Measurements from ENCODE around the gene FAM13A. TPM values are rescaled to one million over a fixed set of nuclear protein-coding genes. Genes with fewer than 3 reads are reported as not detected.

The FAM13A gene
- total and polyA plus RNA-seq, 2 experiments from 2014 or later, result 5.3 to 6.6 TPM

- in situ Hi-C loops (cut with MboI), result no loop called here
- Histone ChIP-seq H3K79me2 (ENCODE audit: insufficient read depth) (no peaks in the 10 kb centered on the region), H3K9me3 (ENCODE audit: low read depth) (no peaks in the 10 kb centered on the region), H3K9me2 (ENCODE audit: insufficient read depth) (no peaks in the 10 kb centered on the region), H3K4me1 (ENCODE audit: insufficient read depth) (0 out of 2 replicates have a peak, but pooled peaks cover 7% of the 10 kb centered on the region), H3K4me2 (ENCODE audit: unreplicated experiment) (no peak overlapping the region), H4K20me1 (ENCODE audit: insufficient read depth) (no peaks in the 10 kb centered on the region), H2AFZ (no peak overlapping the region), H3K27ac (no peak overlapping the region), H3K27me3 (replicated peaks; ENCODE audit: insufficient read depth) (no peaks in the 10 kb centered on the region), H3K4me3 (no peak overlapping the region), H3K36me3 (ENCODE audit: low read depth) (no peaks in the 10 kb centered on the region), H3K9ac (no peak overlapping the region), H3F3A (ENCODE audit: insufficient read depth) (no peaks in the 10 kb centered on the region)
- 88 to 90% methylated on average over 5 of the region's 5 CpGs for WGBS, 2 experiments (ENCODE audit: low coverage in 1 of 2, low lambda C conversion rate in 2 of 2, missing lambda C conversion rate in 2 of 2)
- no peak for DNase-seq
- TF ChIP-seq EZH2 (IDR thresholded peaks at IDR 0.05; ENCODE audit: insufficient read depth, poor library complexity, severe bottlenecking) (no peak), EZH2phosphoT487 (IDR thresholded peaks at IDR 0.05; ENCODE audit: insufficient read depth, low read depth) (no peak)
Measured at GRCh38 chr4:88911246-88912212, 145.5 kb downstream of the FAM13A start.

GRCh38 chr4:88910101-88910500 is 146.9 kb downstream of the FAM13A start:
- no peak overlapping the region for H3K4me3 ChIP-seq

DNA sequence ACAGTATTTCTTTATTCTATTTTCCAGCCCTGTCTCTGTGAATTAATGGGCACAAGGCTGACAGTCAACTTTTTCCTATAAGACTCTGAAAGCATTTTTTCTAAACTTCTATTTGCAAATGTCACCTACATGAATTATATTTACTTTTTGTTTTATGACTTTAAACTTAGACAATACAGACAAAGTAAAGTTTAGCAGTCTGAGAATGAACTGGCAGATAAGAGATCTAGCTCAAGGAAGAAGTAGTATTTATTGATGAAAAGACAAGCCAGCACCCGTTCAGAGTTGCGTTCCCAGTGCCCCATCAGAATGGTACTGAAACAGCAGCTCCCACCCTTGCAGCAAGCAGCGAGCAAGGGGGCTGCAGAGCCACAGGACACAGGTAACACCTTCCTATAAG is 148.5 kb downstream of the FAM13A start:
- Histone ChIP-seq H3K9me2 (ENCODE audit: insufficient read depth) (no peaks in the 10 kb centered on the region), H4K20me1 (ENCODE audit: insufficient read depth) (no peaks in the 10 kb centered on the region), H3K4me2 (ENCODE audit: unreplicated experiment) (no peak overlapping the region), H3K9ac (no peak overlapping the region), H3K36me3 (ENCODE audit: low read depth) (no peaks in the 10 kb centered on the region), H3K4me3 (no peak overlapping the region), H2AFZ (no peak overlapping the region), H3K9me3 (ENCODE audit: low read depth) (no peaks in the 10 kb centered on the region), H3K27me3 (replicated peaks; ENCODE audit: insufficient read depth) (no peaks in the 10 kb centered on the region), H3K4me1 (ENCODE audit: insufficient read depth) (0 out of 2 replicates have a peak, but pooled peaks cover 7% of the 10 kb centered on the region), H3F3A (ENCODE audit: insufficient read depth) (no peaks in the 10 kb centered on the region), H3K79me2 (ENCODE audit: insufficient read depth) (no peaks in the 10 kb centered on the region), H3K27ac (no peak overlapping the region)
- DNase-seq, result no peak
- TF ChIP-seq EZH2 (IDR thresholded peaks at IDR 0.05; ENCODE audit: insufficient read depth, poor library complexity, severe bottlenecking) (no peak), EZH2phosphoT487 (IDR thresholded peaks at IDR 0.05; ENCODE audit: insufficient read depth, low read depth) (no peak)
- in situ Hi-C loops (cut with MboI), result no loop called here
- 92 to 96% methylated on average over 3 of the region's 3 CpGs for WGBS, 2 experiments (ENCODE audit: low coverage in 1 of 2, low lambda C conversion rate in 2 of 2, missing lambda C conversion rate in 2 of 2)

More at GRCh38 chr4:88910101-88910500, 146.9 kb downstream of the FAM13A start:
- no peak for DNase-seq
- Histone ChIP-seq H3F3A (ENCODE audit: insufficient read depth) (no peaks in the 10 kb centered on the region), H3K36me3 (ENCODE audit: low read depth) (no peaks in the 10 kb centered on the region), H3K9me2 (ENCODE audit: insufficient read depth) (no peaks in the 10 kb centered on the region), H3K4me2 (ENCODE audit: unreplicated experiment) (no peak overlapping the region), H3K27ac (no peak overlapping the region), H3K9ac (no peak overlapping the region), H3K27me3 (replicated peaks; ENCODE audit: insufficient read depth) (no peaks in the 10 kb centered on the region), H3K79me2 (ENCODE audit: insufficient read depth) (no peaks in the 10 kb centered on the region), H3K9me3 (ENCODE audit: low read depth) (no peaks in the 10 kb centered on the region), H2AFZ (no peak overlapping the region), H3K4me1 (ENCODE audit: insufficient read depth) (0 out of 2 replicates have a peak, but pooled peaks cover 7% of the 10 kb centered on the region), H4K20me1 (ENCODE audit: insufficient read depth) (no peaks in the 10 kb centered on the region)
- TF ChIP-seq EZH2 (IDR thresholded peaks at IDR 0.05; ENCODE audit: insufficient read depth, poor library complexity, severe bottlenecking) (no peak), EZH2phosphoT487 (IDR thresholded peaks at IDR 0.05; ENCODE audit: insufficient read depth, low read depth) (no peak)
- in situ Hi-C loops (cut with MboI), result no loop called here
- WGBS, 2 experiments (ENCODE audit: low coverage in 1 of 2, low lambda C conversion rate in 2 of 2, missing lambda C conversion rate in 2 of 2), result 98% methylated on average over 2 of the region's 2 CpGs

DNA sequence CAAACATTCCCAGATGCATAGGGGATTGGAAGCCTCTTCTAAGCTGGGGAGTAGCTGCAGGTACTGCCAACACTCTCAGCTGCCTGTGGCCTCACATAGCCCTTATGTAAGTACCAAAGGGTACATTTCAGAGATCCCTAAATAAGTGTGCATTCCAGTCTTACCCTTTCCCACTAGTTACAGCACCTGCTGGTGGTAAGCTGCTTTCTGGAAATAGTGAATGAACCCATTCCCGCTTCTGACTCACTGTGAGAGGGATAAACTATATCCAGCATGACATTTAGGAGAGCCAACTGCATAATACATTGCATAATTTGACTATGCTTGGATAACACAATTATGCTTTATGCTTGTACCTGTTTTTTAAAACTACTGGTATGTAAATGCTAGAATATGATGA is 149.0 kb downstream of the FAM13A start:
- no peaks in the 10 kb centered on the region for H4K20me1 ChIP-seq (ENCODE audit: insufficient read depth)
- no peak overlapping the region for H2AFZ ChIP-seq
- H3K9me3 ChIP-seq (ENCODE audit: low read depth), result no peaks in the 10 kb centered on the region
- TF ChIP-seq EZH2phosphoT487 (IDR thresholded peaks at IDR 0.05; ENCODE audit: insufficient read depth, low read depth) (no peak), EZH2 (IDR thresholded peaks at IDR 0.05; ENCODE audit: insufficient read depth, poor library complexity, severe bottlenecking) (no peak)
- H3K27ac ChIP-seq, result no peak overlapping the region
- 0 out of 2 replicates have a peak, but pooled peaks cover 7% of the 10 kb centered on the region for H3K4me1 ChIP-seq (ENCODE audit: insufficient read depth)
- no peaks in the 10 kb centered on the region for H3K79me2 ChIP-seq (ENCODE audit: insufficient read depth)
- no peaks in the 10 kb centered on the region for H3K9me2 ChIP-seq (ENCODE audit: insufficient read depth)
- H3F3A ChIP-seq (ENCODE audit: insufficient read depth), result no peaks in the 10 kb centered on the region
- no peaks in the 10 kb centered on the region for H3K27me3 ChIP-seq (replicated peaks; ENCODE audit: insufficient read depth)
- in situ Hi-C loops (cut with MboI), result no loop called here
- 48 to 78% methylated on average over 1 of the region's 1 CpG for WGBS, 2 experiments (ENCODE audit: low coverage in 1 of 2, low lambda C conversion rate in 2 of 2, missing lambda C conversion rate in 2 of 2)
- H3K36me3 ChIP-seq (ENCODE audit: low read depth), result no peaks in the 10 kb centered on the region
- no peak overlapping the region for H3K9ac ChIP-seq
- H3K4me3 ChIP-seq, result no peak overlapping the region
- peak; percentile 30 for DNase-seq
- no peak overlapping the region for H3K4me2 ChIP-seq (ENCODE audit: unreplicated experiment)
